GM18508 (cell line): ENCODE data around the gene NPY2R.

Experiments used
- ATAC-seq: cut with Tn5 transposase; IDR thresholded peaks from one replicate; pipeline ENCODE4 v1.9.1; 2021; ENCODE audit warnings: moderate number of reproducible peaks; ENCODE audit not compliant: insufficient read depth, unreplicated experiment

NPY2R gene, protein sequence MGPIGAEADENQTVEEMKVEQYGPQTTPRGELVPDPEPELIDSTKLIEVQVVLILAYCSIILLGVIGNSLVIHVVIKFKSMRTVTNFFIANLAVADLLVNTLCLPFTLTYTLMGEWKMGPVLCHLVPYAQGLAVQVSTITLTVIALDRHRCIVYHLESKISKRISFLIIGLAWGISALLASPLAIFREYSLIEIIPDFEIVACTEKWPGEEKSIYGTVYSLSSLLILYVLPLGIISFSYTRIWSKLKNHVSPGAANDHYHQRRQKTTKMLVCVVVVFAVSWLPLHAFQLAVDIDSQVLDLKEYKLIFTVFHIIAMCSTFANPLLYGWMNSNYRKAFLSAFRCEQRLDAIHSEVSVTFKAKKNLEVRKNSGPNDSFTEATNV

DNA sequence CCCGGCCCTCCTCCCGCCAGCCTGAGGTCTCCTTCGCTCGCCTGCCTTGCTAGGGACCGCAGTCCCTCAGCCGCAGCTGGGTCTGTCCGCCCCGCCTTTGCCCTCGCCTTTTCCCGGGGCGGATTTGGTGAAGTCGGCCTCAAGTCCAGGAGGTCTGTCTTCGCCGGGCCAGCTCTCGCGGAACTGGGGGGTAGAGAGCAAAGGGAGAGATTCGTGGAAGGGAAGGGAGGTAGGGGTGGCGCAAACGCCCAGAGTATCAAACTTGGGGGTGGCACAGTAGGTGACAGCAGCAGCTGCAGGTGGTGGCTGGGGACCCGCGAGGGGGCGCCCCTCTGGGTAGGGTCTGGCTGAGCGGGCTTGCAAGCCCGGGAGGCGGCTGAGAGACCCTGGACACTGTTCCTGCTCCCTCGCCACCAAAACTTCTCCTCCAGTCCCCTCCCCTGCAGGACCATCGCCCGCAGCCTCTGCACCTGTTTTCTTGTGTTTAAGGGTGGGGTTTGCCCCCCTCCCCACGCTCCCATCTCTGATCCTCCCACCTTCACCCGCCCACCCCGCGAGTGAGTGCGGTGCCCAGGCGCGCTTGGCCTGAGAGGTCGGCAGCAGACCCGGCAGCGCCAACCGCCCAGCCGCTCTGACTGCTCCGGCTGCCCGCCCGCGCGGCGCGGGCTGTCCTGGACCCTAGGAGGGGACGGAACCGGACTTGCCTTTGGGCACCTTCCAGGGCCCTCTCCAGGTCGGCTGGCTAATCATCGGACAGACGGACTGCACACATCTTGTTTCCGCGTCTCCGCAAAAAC lies at the start of gene NPY2R:
Gene NPY2R, plus strand, starts transcription at position 379 of the 797 bp plus-strand sequence. CDS start 5,304 bp downstream, outside the sequence.
- no peak for ATAC-seq

DNA sequence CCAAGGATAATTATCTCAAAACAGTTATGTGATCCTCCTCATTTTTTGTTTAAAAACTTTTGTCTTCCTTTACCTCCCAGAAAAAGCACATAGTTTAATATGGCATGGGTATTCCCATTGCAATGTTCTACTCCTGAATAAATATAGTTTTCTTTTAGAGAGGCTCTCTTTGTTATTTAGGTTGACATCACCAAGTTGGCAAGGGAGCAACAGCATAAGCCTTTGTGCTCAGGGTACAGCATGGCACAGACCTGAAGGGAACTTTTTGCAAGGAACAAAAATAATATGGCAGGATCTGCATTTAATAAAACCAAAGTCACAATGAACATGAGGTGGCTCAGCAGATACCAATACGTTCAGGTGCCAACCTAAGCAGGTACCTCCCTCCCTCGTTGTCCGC lies 47.1 kb upstream of the NPY2R start:
- no peak for ATAC-seq

DNA sequence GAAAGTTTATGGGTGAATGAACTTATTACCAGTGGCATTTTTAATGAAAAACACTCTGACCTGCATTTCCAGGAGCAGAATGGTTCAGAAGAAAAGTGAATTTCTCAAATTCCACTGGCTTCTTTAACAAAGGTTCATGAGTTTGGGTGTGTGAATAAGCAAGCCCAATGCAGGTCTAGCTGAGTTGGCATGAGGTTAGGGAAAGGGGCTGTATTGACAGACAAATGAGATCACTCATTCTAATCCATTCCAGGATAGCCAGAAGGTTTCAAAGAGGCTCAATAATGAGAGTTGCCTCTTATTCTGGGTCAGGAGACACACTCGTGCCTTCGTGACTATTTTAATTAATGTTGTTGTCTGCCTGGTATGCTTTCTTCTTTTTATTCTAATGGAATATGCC lies 43.7 kb upstream of the NPY2R start:
- no peak for ATAC-seq

DNA sequence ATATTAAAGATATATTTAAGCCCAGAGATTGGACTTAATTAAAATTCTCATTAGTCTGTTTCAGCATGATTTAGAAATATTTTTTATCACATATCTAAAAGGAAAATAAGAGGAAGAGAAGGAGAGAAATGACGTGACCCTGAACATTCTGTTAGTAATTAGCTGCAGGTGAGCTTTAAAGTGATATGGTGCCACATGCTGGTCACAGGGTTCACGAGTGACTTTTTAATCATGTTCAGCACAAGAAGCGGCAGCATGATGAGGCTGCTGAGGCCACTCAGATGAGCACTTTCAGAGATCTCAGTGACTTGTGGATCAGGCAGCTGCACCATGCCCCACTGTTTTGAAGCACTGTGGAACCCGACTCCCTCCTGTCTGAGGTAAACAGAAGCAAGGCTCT lies 37.9 kb upstream of the NPY2R start:
- no peak for ATAC-seq

DNA sequence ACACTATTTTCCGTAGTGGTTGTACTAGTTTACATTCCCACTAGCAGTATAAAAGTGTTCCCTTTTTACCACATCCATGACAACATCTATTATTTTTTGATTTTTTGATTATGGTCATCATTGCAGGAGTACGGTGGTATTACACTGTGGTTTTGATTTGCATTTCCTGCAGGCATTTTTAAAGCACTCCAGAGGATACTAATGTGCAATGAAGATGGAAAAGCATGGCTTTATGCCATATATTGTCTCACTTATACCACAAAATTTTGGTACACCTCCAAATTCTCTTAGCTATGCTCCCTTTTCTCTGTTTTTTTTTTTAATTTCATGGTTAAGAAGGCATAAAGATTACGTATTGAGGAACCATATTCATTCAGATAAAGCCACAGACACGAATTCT lies 35.1 kb upstream of the NPY2R start:
- ATAC-seq, result no peak

DNA sequence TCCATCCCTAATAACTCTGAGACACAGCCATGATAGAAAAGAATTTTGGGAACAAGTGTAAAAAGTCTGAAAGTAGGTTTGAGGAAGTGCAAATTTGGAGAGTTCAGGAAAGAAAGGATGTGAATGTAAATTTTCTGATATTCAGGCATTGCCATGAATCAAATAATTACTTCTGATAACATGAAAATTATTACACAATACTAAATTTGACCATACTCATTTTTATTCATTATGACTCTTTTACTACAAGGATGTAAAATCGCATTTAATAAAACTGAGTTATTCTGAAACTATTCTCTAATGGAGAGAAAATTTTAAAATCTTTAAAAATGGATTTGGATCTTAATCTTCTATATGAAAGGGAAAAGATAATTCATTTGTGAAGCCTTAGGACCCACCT lies 33.8 kb upstream of the NPY2R start:
- ATAC-seq, result no peak

DNA sequence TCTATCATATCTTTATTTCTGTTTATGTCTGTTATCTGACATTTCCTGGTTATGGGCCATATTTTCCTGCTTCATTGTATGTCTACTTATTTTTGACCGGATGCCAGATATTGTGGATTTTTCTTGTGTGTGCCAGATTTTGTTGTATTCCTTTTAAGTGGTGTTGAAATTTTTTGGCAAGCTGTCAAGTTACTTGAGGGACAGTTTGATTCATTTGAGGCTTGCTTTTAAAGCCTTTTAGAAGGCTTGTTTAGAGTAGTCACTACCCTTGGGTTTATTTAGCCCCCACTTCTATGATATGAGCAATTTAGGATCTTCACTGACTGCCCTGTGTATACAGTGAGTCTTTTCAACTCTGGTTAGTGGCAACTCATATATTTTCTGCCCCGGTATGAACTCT lies 29.2 kb upstream of the NPY2R start:
- ATAC-seq, result no peak

DNA sequence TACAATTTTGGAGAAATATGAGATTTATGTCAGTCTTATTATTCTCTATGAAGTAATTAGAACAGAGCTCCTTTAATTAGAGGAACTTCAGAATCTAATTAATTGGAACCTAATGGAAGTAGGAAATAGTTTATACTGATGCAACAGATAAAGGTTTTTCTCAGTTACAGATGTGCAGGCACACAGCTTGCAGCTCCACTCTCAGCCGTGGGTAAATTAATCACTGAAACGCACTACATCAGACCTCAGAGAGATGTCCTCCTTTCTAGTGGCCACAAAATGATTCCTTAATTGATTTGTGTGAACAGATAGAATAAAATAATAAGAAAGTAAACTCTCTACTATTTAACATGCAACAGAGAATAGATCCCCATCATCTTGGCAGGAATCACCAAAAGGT lies 21.5 kb upstream of the NPY2R start:
- ATAC-seq, result no peak

DNA sequence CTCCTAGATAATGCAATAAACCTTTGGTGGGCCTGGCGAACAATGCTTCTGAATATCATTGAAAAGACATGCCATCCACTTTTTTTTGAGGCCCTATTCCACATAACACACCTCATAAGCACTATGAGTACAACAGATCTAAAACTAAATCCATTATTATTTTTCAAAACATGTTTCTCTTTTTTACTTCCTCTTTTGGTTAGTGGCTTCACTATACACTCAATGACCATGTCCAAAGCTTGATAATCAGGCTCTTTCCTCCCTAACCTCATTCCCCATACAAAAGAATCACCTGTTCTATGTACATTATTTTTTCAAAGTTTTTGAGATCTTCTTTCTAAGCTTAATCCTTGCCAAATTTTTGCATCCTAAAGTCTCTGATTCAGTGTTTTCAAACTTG lies 20.4 kb upstream of the NPY2R start:
- ATAC-seq, result no peak

DNA sequence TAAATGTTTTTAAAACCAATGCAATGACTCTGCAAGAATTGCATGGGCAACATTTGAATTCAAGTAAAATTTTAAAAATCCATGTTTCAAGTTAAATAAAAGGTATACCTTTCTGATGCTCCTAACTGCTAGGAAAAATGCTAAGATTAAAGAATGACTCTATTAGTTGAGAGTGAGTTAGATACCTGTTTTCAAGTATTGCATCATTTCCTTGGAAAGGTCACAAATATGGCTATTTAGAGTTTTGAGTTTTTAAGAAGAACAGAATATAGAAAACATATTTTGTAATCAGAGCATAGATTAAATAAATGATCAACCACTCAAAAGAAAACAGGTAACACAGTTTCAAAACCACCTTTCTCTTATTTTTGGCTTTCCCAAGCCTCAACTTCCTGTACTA lies 18.3 kb upstream of the NPY2R start:
- ATAC-seq, result no peak

DNA sequence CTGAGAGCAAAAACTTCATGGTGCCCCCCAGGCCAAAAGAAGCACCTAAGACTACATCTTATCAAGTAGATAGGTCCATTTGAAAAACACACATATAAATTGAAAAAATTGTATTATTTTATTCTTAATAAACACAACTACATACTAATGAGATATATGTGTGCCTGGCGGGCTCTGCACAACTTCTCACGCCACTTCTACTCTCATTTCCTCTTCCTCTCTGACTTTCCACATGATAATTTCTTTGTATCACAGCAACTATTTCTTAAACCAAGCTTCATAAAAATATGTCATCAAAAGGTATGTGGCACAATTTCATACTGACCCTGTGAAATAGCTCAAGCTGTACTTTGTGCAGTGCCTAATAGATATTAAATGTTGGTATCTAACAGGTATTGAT lies 10.7 kb upstream of the NPY2R start:
- no peak for ATAC-seq

DNA sequence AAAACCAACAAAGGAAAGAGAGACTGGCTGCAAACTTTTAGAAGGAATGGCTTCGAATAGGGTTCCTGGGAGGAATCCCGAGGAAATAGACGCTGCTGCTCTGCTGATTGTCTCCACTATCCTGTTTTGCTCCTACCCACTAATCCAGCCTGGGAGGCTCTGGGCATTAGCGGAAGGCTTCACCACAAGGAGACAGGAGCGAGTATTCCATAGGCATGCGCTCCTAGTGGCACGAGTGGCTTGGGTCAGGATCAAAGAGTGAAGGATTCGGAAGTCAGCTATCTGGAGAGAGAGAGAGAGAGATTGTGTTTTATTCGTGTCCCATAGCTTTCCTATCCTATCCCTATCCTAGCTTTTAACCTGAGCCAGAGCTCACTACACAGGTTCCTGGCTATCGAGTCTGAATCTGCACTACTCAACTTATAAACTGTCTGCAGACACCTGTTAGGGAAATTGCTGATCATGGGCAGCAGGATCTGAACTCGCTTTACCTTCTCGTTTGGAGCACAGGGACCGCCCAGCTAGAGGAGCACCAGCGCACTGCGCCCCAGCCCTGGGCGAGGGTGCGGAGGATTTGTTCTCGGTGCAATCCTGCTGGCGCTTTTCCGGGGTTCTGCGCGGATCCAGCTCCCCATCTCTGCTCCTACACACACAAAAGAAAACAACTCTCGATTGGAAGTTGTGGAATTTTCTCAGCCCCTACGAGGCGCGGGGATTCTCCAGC lies 740 bp upstream of the NPY2R start:
- no peak for ATAC-seq

DNA sequence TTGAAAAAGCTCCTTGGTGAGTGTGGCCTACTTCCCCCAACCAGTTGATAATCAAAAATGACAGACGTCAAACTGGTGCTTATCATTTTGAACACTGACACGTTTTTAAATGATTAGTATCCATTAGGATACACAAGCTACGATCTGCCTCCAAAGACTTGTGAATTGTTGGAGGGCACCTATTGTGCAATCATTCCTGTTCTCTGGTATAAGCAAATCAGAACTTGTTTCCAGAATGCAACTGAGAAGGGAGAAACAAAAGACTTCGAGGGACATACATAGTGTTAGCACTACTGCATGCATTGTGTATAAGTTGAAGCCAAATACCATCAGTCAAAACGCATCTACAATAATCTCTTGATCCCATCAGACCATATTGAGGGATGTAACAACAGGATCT lies 11.6 kb downstream of the NPY2R start:
- no peak for ATAC-seq

DNA sequence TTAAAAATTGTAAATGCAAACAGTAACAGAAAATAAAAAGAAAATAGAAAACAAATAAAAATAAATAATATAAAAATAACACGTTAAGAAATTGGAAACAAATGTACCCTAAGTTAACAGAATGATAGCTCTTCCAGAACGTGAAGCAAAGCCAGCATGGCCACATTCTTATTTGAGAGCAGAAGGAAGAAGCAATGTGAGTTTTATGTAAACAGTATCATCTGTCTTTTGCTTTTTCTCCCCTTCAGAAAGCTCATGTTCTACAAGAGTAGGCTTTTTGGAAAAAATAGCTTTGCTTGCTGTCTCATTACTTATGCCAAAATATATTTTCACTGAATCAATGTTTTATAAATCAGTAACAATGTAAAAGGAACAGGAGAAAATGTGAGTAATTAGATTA lies 18.7 kb downstream of the NPY2R start:
- ATAC-seq, result no peak

DNA sequence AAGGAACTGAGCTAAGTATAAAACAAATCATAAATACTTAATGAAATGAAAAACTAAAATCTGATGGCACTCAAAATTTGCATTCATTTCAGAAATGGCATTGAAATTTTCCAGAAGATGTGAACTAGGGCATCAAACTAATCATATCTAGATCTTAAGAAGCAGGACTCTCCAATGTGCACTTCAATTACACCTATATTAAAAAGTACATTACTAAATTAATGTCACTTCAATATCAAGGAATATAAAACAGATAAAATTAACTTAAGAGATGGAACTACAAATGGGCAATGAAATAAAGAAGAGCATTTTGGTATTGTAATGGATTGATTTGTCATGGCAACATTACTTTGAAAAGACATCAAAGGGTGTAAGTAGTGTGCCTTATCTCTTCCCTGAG lies 20.3 kb downstream of the NPY2R start:
- ATAC-seq, result no peak

DNA sequence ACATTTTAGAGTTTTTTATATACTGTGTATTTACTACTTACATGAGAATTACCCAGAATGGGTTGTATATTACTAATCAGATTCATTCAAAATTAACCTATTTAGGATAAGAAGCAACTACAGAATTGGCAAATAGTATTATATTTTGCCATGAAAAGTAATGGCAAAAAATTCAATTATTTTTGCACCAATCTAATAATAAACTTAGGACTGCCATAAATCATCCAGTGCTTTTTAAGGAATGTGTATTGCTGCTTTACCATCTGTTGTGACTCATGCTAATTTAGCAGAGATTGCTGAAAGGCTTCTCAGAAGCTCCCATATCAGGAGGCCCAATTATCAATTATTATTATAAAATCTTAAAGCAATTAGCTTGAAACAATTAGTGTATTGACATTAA lies 24.0 kb downstream of the NPY2R start:
- no peak for ATAC-seq

DNA sequence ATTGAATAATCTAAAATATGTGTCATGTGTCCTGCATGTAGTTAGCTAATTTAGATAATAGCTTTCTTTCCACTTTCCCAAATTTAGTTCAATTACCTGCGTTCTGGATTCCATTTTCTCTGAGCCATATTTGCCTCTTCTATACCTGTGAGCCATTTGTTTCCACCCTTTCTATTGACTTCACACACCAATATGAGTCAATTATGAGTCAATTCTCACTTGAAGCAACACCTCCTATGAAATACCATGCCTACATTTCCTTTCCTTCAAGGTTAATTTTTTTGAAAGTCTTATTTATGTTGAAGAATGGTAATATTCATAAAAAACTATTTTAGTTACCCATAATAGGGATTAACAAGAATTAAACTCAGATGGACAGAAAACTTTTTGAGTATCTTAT lies 25.8 kb downstream of the NPY2R start:
- ATAC-seq, result no peak

DNA sequence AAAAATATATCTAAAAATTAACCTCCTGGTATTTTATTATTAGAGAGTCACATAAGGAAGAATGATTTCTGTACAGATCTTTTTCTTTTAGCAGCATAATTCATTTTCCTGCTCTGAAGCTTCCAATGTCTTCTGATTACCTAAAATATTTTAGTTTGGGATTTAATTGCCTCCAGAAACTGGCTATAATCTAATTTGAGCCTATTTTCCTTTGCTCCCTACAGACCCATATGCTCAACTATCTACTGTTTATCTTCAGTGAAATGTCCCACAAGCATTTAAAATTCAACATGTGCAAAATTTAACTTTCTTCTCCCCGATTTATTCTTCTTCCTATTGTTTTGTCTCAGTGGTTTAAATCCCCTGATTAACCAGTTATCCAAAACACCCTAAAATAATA lies 29.1 kb downstream of the NPY2R start:
- no peak for ATAC-seq

DNA sequence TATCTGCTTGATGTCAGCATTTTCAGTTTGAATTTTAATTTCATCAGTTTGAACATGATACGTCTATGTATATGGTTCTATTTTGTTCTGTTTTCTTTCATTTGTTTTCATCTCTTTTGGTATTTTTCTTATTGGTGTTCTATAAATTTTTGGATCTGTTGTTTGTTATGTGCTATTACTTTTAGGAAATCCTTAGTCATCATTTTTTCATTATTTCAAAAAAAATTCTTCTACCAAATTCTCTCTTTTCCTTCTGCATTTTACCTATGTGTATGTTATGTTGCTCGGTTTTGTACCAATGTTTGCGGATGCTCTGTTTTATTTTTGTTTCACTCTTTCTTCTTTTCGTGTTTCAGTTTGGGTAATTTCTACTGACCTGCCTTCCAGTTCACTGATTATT lies 32.8 kb downstream of the NPY2R start:
- ATAC-seq, result no peak

DNA sequence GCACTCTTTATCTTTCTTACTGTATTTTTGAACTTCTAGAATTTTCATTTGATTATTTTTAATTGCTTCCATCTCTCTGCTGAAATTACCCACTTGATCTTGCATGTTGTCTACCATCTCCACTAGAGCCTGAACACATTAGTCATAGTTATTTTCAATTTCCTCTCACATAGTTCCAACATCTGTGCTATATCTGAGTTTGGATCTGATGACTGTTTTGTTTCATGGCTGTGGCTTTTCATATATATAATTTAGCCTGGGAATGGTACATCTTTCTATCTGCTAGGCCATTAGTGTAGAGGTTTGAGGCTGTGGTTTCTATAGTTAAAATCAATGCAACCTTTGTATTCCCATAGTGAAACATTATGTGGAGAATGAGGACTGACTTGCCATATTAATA lies 33.2 kb downstream of the NPY2R start:
- no peak for ATAC-seq

DNA sequence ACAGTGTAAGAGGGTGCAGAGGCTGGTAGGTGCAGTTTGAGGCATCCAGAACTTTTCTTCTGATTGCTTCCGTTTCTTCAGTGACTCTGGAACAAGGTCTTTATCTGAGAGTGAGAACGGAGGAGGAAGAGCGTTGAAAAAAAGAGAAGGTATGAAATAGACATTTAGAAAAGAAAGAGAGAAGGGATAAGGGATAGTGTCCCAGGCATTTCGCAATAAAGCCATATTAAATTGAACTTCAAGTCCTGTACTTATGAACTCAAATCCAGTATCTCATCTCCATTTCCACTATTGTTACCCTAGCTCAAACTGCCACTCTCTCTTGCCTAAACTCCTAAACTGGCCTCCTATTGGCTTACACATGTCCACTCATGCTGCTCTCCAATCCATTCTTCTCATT lies 36.7 kb downstream of the NPY2R start:
- no peak for ATAC-seq
